K562 (cell line): ENCODE data around the gene XRCC2. TPM values are rescaled to one million over a fixed set of nuclear protein-coding genes. Genes with fewer than 3 reads are reported as not detected.

ENCODE experiments used
- BCOR ChIP-seq: fragments of 450-650 bp; IDR thresholded peaks from 2 replicates; pipeline ENCODE4 v1.6.1; 2016
- BHLHE40 ChIP-seq: IDR thresholded peaks from 2 replicates; pipeline ENCODE4 v1.6.1; 2011; ENCODE audit warnings: low read length, improper control_type of control experiment
- BRCA1 ChIP-seq, 2 experiments: fragments of 450-650 bp in 1 of 2; sonication (generic) in 1 of 2; formaldehyde crosslinking in 1 of 2; IDR thresholded peaks; 2 replicates each; pipeline versions ENCODE4 v1.5.0 to v1.6.1; 2017 to 2020; ENCODE audit warnings: mild to moderate bottlenecking in 1 of 2, missing genetic modification reagents in 1 of 2
- ILK ChIP-seq: fragments of 450-650 bp; IDR thresholded peaks from 2 replicates; pipeline ENCODE4 v1.6.1; 2016; ENCODE audit warnings: missing genetic modification characterization, low read depth, mild to moderate bottlenecking, missing compliant biosample characterization, moderate library complexity, borderline replicate concordance
- KHSRP ChIP-seq: fragments of 450-650 bp; IDR thresholded peaks from 2 replicates; pipeline ENCODE4 v1.6.1; 2017
- MYBL2 ChIP-seq, 2 experiments: fragments of 450-650 bp in 1 of 2; sonication (generic) in 1 of 2; formaldehyde crosslinking in 1 of 2; IDR thresholded peaks; 2 replicates each; pipeline versions ENCODE4 v1.6.1 to v1.8.1; 2017 to 2022; ENCODE audit warnings: borderline replicate concordance in 1 of 2, inconsistent platforms in 1 of 2, low read depth in 1 of 2, mild to moderate bottlenecking in 1 of 2, missing genetic modification reagents in 1 of 2, moderate library complexity in 1 of 2
- NFATC3 ChIP-seq: fragments of 450-650 bp; IDR thresholded peaks from 2 replicates; pipeline ENCODE4 v1.6.1; 2017; ENCODE audit warnings: mild to moderate bottlenecking
- STAT6 ChIP-seq: sonication (generic); formaldehyde crosslinking; IDR thresholded peaks from 2 replicates; pipeline ENCODE4 v1.8.1; 2023; ENCODE audit warnings: mild to moderate bottlenecking, missing genetic modification reagents
- TOE1 ChIP-seq, 2 experiments: fragments of 450-650 bp in 1 of 2; sonication (generic) in 1 of 2; formaldehyde crosslinking in 1 of 2; IDR thresholded peaks; 2 replicates each; pipeline versions ENCODE4 v1.7.1 to v1.8.0; 2016 to 2022; ENCODE audit warnings: borderline replicate concordance in 2 of 2, mild to moderate bottlenecking in 2 of 2, antibody characterized with exemption in 1 of 2, inconsistent platforms in 1 of 2, low read depth in 1 of 2, missing genetic modification reagents in 1 of 2, moderate library complexity in 1 of 2
- ZNF354B ChIP-seq: fragments of 250-450 bp; sonication (Bioruptor Pico); IDR thresholded peaks from 2 replicates; pipeline ENCODE4 v1.4.0; 2020
- ZNF778 ChIP-seq: fragments of 450-650 bp; formaldehyde crosslinking; IDR thresholded peaks from 2 replicates; pipeline ENCODE4 v1.4.0; 2020; ENCODE audit warnings: mild to moderate bottlenecking, moderate library complexity
- polyA plus RNA-seq, 8 experiments: library from polyadenylated mRNA; depleted of rRNA in 4 of 8; stranded (reverse) in 5 of 8; unstranded in 3 of 8; fragments of >200 nt; fragmentation: Nextera tagmentation in 2 of 8; fragmentation: Illumina TruSeq in 1 of 8; extraction: Ambion mirVana in 2 of 8; extraction: Trizol in 1 of 8; gene quantifications; 2 replicates each; pipeline versions ENCODE4 v1.2.1 to v1.2.3, GENCODE V29; 2011 to 2014; ENCODE audit warnings: inconsistent platforms in 1 of 8, missing spikeins in 1 of 8
- total RNA-seq, 7 experiments: library from RNA; depleted of rRNA in 6 of 7; stranded (reverse); fragments of >200 nt in 6 of 7; fragmentation: Illumina TruSeq in 2 of 7; extraction: Trizol in 2 of 7; gene quantifications; 2 replicates each; pipeline versions ENCODE4 v1.2.1 to v1.2.3, GENCODE V29; 2011 to 2021; ENCODE audit warnings: low replicate concordance in 1 of 7
- TF ChIP-seq, protein P1 (sequence below): fragments of 450-650 bp; IDR thresholded peaks from 2 replicates; pipeline ENCODE4 v1.6.1; 2017; ENCODE audit warnings: antibody characterized with exemption, mild to moderate bottlenecking
- TF ChIP-seq, protein P2 (sequence below): fragments of 200-800 bp; sonication (Bioruptor generic); IDR thresholded peaks from 2 replicates; pipeline ENCODE4 v1.6.1; 2016; ENCODE audit warnings: missing genetic modification characterization, missing compliant biosample characterization

The XRCC2 gene
- total and polyA plus RNA-seq, 9 of the 15 experiments (the other 6 are each of a cell fraction or from before 2014, with no cell fraction given): 16.2 to 58.0 (median 39.8) TPM

- TF ChIP-seq MYBL2 (IDR thresholded peaks at IDR 0.05; ENCODE audit: low read depth) (no peak), MYBL2 (CRISPR knock-in tag; IDR thresholded peaks at IDR 0.05; ENCODE audit: borderline replicate concordance) (no peak), TOE1 (IDR thresholded peaks at IDR 0.05; ENCODE audit: borderline replicate concordance) (no peak), TOE1 (CRISPR knock-in tag; IDR thresholded peaks at IDR 0.05; ENCODE audit: borderline replicate concordance, low read depth) (no peak), STAT6 (CRISPR knock-in tag) (peak; percentile 76; the same call in 1 of the 2 replicates), ZNF354B (CRISPR knock-in tag) (no peak), ILK (tag) (no peak), NFATC3 (0 out of 2 replicates have a peak, but pooled peaks have one; percentile 41), BCOR (no peak), BHLHE40 (no peak), KHSRP (no peak), BRCA1 (IDR thresholded peaks at IDR 0.05) (no peak), BRCA1 (CRISPR knock-in tag; IDR thresholded peaks at IDR 0.05) (no peak), ZNF778 (CRISPR knock-in tag) (no peak)
- TF ChIP-seq, protein P1, sequence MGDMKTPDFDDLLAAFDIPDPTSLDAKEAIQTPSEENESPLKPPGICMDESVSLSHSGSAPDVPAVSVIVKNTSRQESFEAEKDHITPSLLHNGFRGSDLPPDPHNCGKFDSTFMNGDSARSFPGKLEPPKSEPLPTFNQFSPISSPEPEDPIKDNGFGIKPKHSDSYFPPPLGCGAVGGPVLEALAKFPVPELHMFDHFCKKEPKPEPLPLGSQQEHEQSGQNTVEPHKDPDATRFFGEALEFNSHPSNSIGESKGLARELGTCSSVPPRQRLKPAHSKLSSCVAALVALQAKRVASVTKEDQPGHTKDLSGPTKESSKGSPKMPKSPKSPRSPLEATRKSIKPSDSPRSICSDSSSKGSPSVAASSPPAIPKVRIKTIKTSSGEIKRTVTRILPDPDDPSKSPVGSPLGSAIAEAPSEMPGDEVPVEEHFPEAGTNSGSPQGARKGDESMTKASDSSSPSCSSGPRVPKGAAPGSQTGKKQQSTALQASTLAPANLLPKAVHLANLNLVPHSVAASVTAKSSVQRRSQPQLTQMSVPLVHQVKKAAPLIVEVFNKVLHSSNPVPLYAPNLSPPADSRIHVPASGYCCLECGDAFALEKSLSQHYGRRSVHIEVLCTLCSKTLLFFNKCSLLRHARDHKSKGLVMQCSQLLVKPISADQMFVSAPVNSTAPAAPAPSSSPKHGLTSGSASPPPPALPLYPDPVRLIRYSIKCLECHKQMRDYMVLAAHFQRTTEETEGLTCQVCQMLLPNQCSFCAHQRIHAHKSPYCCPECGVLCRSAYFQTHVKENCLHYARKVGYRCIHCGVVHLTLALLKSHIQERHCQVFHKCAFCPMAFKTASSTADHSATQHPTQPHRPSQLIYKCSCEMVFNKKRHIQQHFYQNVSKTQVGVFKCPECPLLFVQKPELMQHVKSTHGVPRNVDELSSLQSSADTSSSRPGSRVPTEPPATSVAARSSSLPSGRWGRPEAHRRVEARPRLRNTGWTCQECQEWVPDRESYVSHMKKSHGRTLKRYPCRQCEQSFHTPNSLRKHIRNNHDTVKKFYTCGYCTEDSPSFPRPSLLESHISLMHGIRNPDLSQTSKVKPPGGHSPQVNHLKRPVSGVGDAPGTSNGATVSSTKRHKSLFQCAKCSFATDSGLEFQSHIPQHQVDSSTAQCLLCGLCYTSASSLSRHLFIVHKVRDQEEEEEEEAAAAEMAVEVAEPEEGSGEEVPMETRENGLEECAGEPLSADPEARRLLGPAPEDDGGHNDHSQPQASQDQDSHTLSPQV: peak; percentile 67
- TF ChIP-seq, protein P2, sequence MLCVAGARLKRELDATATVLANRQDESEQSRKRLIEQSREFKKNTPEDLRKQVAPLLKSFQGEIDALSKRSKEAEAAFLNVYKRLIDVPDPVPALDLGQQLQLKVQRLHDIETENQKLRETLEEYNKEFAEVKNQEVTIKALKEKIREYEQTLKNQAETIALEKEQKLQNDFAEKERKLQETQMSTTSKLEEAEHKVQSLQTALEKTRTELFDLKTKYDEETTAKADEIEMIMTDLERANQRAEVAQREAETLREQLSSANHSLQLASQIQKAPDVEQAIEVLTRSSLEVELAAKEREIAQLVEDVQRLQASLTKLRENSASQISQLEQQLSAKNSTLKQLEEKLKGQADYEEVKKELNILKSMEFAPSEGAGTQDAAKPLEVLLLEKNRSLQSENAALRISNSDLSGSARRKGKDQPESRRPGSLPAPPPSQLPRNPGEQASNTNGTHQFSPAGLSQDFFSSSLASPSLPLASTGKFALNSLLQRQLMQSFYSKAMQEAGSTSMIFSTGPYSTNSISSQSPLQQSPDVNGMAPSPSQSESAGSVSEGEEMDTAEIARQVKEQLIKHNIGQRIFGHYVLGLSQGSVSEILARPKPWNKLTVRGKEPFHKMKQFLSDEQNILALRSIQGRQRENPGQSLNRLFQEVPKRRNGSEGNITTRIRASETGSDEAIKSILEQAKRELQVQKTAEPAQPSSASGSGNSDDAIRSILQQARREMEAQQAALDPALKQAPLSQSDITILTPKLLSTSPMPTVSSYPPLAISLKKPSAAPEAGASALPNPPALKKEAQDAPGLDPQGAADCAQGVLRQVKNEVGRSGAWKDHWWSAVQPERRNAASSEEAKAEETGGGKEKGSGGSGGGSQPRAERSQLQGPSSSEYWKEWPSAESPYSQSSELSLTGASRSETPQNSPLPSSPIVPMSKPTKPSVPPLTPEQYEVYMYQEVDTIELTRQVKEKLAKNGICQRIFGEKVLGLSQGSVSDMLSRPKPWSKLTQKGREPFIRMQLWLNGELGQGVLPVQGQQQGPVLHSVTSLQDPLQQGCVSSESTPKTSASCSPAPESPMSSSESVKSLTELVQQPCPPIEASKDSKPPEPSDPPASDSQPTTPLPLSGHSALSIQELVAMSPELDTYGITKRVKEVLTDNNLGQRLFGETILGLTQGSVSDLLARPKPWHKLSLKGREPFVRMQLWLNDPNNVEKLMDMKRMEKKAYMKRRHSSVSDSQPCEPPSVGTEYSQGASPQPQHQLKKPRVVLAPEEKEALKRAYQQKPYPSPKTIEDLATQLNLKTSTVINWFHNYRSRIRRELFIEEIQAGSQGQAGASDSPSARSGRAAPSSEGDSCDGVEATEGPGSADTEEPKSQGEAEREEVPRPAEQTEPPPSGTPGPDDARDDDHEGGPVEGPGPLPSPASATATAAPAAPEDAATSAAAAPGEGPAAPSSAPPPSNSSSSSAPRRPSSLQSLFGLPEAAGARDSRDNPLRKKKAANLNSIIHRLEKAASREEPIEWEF: no peak
Observed at GRCh38 chr7:152674860-152675758, 832 bp downstream of the XRCC2 start (continued).
